Ascending aorta (tissue), 2 donors: Measurements from ENCODE around the gene LDB3. TPM values are rescaled to one million over a fixed set of nuclear protein-coding genes. Genes with fewer than 3 reads are reported as not detected.
"Not testable (repeated sequence)": the region's sequence is repeated elsewhere in the genome, so short reads cannot be mapped to it uniquely, and the experiment has no call there.

Experiments used
- DNase-seq, 2 donors: peaks; one replicate each; pipeline ENCODE4 v3.0.0-alpha.2; 2019; ENCODE audit warnings: low spot score in 2 of 2
- H3K27ac ChIP-seq, 2 donors: fragments of 200-600 bp; sonication (generic); one replicate each; pipeline ENCODE4 v1.5.1; 2016 to 2017; ENCODE audit warnings: mild to moderate bottlenecking in 1 of 2
- H3K27me3 ChIP-seq: fragments of 200-600 bp; sonication (generic); one replicate; pipeline ENCODE4 v1.5.1; 2017
- H3K36me3 ChIP-seq, 2 donors: fragments of 200-600 bp; sonication (generic); one replicate each; pipeline ENCODE4 v1.5.1; 2016
- H3K4me1 ChIP-seq, 2 donors: fragments of 200-600 bp; sonication (generic); one replicate each; pipeline ENCODE4 v1.5.1; 2016 to 2017; ENCODE audit warnings: mild to moderate bottlenecking in 1 of 2
- H3K4me3 ChIP-seq, 2 donors: fragments of 200-600 bp; sonication (generic); one replicate each; pipeline ENCODE4 v1.5.1; 2016 to 2017; ENCODE audit warnings: mild to moderate bottlenecking in 1 of 2
- H3K9me3 ChIP-seq, 2 donors: fragments of 200-600 bp; sonication (generic); one replicate each; pipeline ENCODE4 v1.5.1; 2016
- intact Hi-C: fragments of 100-400 bp; cut with DNase I; formaldehyde crosslinking; loops from one replicate; pipeline ENCODE4 v1.15.1; 2023
- total RNA-seq: library from RNA; depleted of rRNA; stranded (reverse); fragments of >200 nt; gene quantifications from one replicate; pipeline ENCODE4 v1.1.0, GENCODE V29; 2016
- TF ChIP-seq, protein P1 (sequence below), 3 experiments: fragments of 200-600 bp in 2 of 3; fragments of 450-650 bp in 1 of 3; sonication (generic) in 2 of 3; IDR thresholded peaks; one replicate each; pipeline ENCODE4 v1.5.1; 2016 to 2019; ENCODE audit warnings: antibody characterized with exemption in 3 of 3, mild to moderate bottlenecking in 1 of 3, moderate library complexity in 1 of 3

Gene LDB3
- total RNA-seq, 1 donor from 2014 or later, result 27.4 TPM

DNA sequence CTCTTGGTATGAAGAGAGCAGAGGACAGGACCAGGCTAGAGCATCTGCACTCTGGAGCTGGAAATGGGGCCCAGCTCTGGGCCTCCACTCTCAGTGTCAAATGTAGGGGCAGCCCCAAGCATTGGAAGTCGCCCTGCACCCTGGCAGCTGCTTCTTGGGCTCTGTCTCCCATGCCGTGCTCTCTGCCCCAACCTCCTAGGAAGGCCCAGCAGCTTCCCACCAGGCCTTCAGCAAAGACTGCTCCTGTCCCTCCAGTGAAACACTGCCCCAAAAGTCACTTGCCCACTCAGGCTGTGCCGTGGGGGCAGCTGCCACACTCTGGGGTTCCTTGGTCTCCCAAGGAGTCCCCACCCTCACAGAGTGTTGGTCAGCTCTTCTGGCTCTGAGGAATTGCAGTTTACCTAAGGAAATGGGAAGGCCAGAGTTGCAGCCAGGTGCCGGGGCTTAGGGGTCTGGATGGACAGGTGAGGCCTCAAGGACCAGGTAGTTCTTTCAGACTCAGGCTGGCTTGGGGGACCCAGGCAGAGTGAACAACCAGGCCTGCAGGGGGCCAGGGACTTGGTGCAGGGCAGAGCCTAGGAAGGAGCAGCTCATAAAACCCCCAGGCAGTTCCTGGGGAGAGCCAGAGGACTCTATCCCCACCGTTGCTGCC is 23.4 kb upstream of the LDB3 start:
- peak in 1 of 2 donors; percentile 56 for DNase-seq
- H3K27ac ChIP-seq, result peak overlapping the region in 1 of 2 donors; percentile 29
- peaks cover 0 to 20% of the 10 kb centered on the region in 2 donors for H3K4me1 ChIP-seq
- no peaks in the 10 kb centered on the region for H3K36me3 ChIP-seq
- H3K27me3 ChIP-seq, result no peaks in the 10 kb centered on the region
- intact Hi-C loops, result no loop called here
- no peaks in the 10 kb centered on the region for H3K9me3 ChIP-seq
- TF ChIP-seq, protein P1, sequence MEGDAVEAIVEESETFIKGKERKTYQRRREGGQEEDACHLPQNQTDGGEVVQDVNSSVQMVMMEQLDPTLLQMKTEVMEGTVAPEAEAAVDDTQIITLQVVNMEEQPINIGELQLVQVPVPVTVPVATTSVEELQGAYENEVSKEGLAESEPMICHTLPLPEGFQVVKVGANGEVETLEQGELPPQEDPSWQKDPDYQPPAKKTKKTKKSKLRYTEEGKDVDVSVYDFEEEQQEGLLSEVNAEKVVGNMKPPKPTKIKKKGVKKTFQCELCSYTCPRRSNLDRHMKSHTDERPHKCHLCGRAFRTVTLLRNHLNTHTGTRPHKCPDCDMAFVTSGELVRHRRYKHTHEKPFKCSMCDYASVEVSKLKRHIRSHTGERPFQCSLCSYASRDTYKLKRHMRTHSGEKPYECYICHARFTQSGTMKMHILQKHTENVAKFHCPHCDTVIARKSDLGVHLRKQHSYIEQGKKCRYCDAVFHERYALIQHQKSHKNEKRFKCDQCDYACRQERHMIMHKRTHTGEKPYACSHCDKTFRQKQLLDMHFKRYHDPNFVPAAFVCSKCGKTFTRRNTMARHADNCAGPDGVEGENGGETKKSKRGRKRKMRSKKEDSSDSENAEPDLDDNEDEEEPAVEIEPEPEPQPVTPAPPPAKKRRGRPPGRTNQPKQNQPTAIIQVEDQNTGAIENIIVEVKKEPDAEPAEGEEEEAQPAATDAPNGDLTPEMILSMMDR (IDR thresholded peaks at IDR 0.05), result no peak
- H3K4me3 ChIP-seq, result no peak overlapping the region

DNA sequence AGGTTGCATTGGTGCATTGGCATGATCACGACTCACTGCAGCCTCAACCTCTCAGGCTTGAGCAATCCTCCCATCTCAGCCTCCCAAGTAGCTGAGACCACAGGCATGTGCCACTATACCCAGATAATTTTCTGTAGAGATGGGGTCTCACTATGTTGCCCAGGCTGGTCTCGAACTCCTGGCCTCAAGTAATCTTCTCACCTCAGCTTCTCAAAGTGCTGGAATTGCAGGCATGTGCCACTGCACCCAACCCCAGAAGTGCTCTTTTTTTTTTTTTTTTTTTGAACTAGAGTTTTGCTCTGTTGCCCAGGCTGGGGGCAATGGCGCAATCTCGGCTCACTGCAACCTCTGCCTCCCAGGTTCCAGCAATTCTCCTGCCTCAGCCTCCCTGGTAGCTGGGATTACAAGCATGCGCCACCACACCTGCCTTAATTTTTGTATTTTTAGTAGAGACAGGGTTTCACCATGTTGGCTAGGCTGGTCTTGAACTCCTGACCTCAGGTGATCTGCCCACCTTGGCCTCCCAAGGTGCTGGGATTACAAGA is 22.6 kb upstream of the LDB3 start:
- intact Hi-C loops, H3K4me3 ChIP-seq, H3K36me3 ChIP-seq, H3K9me3 ChIP-seq, H3K27ac ChIP-seq, H3K27me3 ChIP-seq, DNase-seq: not testable (repeated sequence)
- peaks cover 0 to 20% of the 10 kb centered on the region in 2 donors for H3K4me1 ChIP-seq

DNA sequence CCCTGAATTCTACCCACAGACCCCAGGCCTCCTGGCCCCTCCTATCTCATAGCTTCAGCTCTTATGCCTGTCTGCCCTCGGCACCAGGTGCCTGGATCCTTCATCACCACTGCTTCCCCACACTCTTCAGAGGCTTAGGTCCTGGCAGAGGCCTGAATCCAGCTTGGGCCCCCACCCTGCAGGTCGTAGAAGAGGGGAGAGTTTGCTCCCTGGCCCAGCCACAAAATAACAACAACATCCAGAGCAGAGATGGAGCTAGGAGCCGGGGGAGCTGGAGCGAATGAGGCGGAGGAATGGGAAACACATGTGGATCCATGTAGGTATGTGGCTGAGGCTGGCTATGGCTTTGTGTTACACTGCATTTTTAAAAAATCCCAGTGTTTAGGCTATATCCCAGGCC is 21.8 kb upstream of the LDB3 start:
- H3K36me3 ChIP-seq, result no peaks in the 10 kb centered on the region
- peaks cover 0 to 20% of the 10 kb centered on the region in 2 donors for H3K4me1 ChIP-seq
- intact Hi-C loops, result no loop called here
- no peaks in the 10 kb centered on the region for H3K27me3 ChIP-seq
- H3K9me3 ChIP-seq, result no peaks in the 10 kb centered on the region
- no peak overlapping the region for H3K27ac ChIP-seq
- no peak overlapping the region for H3K4me3 ChIP-seq
- TF ChIP-seq, protein P1 (IDR thresholded peaks at IDR 0.05), result no peak
- DNase-seq, result peak in 1 of 2 donors; percentile 59

DNA sequence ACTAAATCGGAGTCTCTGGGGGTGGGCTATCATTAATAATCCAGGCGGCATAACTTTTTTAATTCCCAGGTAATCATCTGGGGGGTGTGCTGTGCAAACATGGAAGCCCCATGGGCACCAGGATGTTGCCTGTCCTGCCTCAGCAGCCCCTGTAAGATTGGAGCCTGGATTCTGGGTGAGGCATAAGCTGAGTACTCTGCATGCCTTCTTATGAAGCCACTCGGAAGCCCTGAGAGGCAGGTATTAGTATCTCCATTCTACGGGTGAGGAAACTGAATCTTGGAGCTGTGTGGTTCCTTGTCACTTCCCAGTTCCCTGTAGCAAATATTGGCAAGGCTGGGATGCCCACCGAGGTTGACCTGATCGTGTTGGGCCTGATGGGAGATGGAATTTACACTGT is 21.4 kb upstream of the LDB3 start:
- no peaks in the 10 kb centered on the region for H3K9me3 ChIP-seq
- H3K4me1 ChIP-seq, result peaks cover 0 to 20% of the 10 kb centered on the region in 2 donors
- H3K27ac ChIP-seq, result no peak overlapping the region
- no peaks in the 10 kb centered on the region for H3K36me3 ChIP-seq
- no peak overlapping the region for H3K4me3 ChIP-seq
- DNase-seq, result no peak
- intact Hi-C loops, result no loop called here
- TF ChIP-seq, protein P1 (IDR thresholded peaks at IDR 0.05), result no peak
- H3K27me3 ChIP-seq, result no peaks in the 10 kb centered on the region

DNA sequence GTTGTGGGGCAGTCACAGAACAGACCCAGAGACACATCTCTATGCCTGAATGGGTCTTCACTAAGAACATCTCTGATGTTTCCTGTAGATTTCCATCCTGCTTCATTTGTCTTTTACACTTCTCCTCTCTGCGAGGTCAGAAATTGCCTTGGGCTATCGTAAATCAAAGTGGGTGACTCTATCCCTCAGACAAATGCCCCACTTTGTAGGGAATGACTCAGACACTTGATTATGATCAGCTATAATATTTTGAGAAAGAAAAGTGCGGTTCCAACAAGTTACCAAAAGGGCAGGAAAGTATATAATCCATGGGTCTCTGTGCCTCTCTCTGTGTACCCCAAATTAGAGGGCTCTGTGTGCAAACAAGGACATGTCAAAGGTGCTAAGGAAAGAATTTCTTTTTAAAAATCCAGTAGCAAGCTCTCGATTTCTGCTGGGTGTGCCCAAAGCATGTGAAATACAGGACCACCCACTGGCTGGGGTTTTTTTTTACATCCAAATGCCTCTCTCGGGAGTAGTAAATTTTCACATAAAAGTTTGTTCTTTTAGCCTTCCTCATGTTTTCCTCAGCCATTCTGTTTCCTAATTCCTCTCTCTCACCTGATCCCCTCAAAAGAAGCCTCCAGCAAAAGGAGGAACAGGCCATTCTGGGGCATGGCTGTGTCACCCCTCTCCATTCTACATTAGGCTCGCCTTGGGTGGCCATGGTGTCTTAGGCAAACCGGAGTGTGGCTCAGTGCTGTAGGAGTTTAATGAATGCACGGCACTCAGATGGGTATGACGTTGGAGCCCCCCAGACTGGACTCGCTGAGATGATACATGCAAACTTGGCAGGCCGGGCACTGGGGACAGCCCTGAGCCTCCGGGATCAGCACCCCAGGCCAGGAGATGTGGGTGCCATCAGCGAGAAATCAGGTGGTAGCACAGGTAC is 20.3 kb upstream of the LDB3 start:
- H3K4me1 ChIP-seq, result peaks cover 0 to 20% of the 10 kb centered on the region in 2 donors
- H3K36me3 ChIP-seq, result no peaks in the 10 kb centered on the region
- H3K27ac ChIP-seq, result no peak overlapping the region
- H3K27me3 ChIP-seq, result no peaks in the 10 kb centered on the region
- intact Hi-C loops, result no loop called here
- no peak overlapping the region for H3K4me3 ChIP-seq
- TF ChIP-seq, protein P1 (IDR thresholded peaks at IDR 0.05), result no peak
- peak in 1 of 2 donors; percentile 54 for DNase-seq
- no peaks in the 10 kb centered on the region for H3K9me3 ChIP-seq
